NCI-H748 (cell line): ENCODE results near the gene SPI1.

Experiments
- DNase-seq: peaks from one replicate; lab custom pipeline; 2025; ENCODE audit not compliant: unreplicated experiment; lab: John Stamatoyannopoulos, UW

SPI1 gene

DNA sequence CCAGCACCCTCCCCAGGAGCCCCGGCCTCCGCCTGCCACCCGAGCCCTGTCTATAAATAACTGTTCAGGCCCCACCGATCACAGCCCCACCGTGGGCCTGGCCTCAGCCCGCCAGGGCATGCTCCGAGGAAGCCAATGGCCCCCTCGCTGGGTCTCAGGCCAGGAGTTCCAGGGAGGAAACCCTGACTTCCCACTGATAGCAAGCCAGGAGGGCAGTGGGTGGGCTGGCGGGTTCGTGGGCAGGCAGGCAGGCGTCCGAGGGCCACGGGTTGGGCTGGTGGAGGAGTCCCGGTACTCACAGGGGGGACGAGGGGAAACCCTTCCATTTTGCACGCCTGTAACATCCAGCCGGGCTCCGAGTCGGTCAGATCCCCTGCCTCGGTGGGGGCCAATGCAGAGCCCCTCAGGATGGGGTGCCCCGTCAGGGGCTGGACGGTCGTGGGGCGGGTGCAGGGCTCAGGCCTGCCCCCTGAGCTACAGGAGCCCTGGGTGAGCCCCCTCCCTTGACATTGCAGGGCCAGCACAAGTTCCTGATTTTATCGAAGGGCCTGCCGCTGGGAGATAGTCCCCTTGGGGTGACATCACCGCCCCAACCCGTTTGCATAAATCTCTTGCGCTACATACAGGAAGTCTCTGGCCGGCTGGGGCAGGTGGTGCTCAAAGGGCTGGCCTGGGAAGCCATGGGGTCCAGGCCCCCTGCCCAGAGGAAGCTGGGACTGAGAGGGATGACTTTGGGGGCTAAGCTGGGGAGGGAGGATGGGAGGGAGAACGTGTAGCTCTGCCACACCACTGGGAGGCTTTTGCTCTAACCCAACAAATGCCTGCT, at the start of gene SPI1:
SPI1 (minus strand) TSS at position 538 of the 826 bp plus-strand sequence; CDS start at position 344, 194 bp downstream.
- no peak for DNase-seq

DNA sequence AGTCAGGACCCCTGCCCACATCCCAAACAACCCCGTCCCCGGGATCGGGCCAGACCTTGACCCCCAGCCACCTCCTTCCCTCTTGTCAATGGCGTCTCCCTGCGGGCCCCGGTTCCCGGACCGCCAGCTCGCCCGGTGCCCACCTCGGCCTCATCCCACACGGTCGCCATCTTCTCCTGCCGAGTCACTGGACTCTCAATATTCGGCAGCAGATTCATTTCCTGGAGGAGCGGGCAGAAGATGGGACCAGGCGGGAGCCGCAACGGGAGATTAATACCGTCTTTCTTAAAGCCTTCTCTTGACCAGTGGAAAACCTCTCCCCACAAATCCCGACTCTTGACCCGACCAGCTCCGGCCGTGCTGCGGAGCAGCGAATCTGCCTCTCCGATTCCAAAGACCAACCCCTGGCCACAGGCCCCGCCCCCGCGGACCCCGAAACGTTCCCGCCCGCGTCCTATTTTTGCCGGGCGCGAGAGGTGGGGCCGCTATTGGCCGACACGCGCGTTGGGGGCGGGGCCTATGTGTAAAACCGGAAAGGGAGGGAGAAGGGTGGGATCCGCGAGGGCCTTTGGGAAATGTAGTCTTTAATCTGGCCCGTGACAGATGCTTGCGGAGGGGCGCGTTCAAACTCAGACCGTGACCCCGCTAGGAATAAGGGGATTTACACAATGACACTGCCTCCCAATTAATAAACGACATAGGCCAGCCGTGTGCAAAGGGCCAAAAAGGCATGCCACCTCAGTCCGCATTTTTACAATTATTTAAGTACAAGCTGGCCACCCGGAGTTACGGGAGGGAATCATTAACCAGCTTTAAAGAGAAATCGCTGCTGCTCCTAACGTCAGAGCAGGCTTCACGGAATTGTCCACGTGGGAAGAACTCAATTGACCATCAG, 48.0 kb upstream of the SPI1 start, which contains the start of gene PSMC3:
PSMC3 (minus strand) TSS at position 378 of the 895 bp plus-strand sequence; CDS start at position 218, 160 bp downstream.
- peak; percentile 97 for DNase-seq

DNA sequence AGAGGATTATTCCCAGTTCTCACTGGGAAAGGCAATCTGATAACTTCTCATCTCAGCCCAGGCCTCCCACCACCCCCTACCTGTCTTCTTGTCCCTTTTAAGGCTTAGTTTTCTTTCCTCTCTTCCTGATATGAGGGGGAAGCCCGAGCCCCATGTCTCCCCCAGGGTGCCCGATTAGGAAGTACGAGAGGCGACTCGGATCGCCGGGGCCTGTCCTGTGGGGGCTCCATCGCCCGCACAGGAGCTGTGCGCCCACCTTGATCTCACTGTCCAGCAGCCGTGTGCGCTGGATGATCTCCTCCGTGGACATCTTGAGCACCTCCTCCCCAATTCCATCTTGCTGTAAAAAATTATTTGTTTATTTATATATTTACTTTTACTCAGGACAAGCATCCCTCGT, 47.3 kb upstream of the SPI1 start:
- no peak for DNase-seq

DNA sequence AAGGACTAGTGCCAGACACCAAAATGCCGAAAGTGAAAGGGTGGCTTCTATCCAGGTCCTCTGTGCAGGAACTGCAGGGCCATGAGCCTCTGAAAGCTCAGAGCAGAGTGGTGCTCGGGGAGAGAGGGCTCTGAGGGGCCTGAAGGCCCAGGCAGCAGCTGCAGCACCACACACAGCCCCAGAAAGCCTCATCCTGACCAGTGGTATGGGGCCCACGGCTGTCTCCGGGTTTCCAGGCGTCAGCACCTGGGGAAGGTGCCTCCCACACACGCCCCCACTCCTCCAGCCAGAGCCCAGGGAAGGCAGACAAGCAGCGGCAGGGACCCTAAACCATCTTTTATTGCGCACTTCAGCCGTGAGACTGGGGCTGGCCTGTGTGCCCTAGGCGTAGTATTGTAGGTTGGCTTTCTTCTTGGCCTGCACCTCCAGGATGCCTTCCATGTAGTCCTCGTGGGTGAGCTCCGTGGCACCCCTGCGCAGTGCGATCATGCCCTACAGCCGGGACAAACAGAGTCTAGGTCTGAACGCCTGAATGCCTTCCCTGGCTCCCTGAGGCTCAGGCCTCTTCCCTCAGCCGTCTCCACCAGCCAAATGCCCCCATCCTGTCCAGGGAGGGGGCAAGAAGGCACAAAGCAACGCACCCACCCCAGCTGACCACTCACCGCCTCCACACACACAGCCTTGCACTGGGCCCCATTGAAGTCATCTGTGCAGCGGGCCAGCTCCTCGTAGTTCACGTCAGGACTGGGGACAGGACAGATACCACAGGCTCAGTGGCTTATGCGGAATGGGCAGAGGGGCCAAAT, 40.3 kb upstream of the SPI1 start:
- no peak for DNase-seq

DNA sequence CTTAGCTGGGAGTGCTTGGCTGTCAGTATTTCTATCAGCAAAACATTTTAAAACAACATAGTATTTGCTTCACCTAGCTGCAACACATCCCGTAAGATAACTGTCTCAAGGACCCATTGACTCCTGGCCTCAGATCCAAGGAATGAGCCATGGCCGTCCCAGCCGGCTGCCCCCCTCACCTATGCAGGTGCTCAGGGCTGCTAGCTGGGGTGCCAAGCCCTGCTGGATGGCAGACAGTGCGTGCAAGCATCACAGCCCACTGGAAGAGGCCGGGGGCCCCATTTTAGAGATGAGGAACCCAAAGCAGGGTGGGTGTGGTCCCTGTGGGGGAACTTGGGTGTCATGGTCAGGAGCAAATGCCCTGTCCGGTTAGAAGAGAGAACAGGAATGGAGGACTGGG, 39.4 kb upstream of the SPI1 start:
- DNase-seq, result no peak

DNA sequence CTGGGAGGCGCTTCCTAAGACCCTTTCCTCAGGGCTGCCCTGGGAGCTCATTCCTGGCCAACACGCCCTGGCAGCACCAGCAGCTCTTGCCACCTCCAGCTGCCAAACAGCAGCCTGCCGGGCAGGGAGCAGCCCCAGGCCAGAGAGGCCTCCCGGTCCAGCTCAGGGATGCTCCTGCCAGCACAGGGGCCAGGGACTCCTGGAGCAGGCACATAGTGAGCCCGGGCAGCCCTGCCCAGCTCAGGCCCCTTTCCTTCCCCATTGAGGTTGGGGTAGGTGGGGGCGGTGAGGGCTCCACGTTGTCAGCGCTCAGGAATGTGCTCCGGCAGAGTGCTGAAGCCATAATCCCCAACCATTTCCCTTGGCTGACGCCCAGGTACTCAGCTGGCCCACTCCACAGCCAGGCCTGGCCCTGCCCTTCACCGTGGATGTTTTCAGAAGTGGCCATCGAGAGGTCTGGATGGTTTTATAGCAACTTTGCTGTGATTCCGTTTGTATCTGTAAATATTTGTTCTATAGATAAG, 37.7 kb upstream of the SPI1 start:
- DNase-seq, result no peak

DNA sequence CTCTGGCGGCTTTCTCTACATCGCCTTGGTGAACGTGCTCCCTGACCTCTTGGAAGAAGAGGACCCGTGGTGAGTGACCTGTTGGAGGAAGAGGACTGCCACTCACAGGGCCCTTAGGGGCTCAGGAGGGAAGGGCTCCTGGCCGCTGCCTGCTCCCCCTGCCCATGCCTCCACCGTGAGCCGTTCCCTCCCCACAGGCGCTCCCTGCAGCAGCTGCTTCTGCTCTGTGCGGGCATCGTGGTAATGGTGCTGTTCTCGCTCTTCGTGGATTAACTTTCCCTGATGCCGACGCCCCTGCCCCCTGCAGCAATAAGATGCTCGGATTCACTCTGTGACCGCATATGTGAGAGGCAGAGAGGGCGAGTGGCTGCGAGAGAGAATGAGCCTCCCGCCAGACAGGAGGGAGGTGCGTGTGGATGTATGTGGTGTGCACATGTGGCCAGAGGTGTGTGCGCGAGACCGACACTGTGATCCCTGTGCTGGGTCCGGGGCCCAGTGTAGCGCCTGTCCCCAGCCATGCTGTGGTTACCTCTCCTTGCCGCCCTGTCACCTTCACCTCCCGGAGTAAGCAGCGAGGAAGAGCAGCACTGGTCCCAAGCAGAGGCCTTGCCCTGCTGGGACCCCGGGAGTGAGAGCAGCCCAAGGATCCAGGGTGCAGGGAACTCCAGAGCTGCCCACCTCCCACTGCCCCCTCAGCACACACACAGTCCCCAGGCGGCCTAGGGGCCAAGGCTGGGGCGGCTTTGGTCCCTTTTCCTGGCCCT, 36.9 kb upstream of the SPI1 start:
- no peak for DNase-seq

DNA sequence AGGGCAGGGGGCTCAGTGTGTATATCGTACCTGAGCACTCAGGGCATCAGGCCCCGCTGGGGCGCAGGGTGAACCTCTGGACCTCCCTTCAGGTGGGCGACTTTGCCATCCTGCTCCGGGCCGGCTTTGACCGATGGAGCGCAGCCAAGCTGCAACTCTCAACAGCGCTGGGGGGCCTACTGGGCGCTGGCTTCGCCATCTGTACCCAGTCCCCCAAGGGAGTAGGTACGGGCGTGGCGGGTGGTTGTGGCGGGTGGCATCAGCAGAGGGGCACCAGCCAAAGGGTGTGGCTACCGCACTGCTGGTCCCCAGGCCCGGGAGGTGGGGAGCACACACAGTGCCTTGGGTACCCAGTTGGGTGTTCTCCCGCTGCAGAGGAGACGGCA, 36.3 kb upstream of the SPI1 start:
- DNase-seq, result no peak

DNA sequence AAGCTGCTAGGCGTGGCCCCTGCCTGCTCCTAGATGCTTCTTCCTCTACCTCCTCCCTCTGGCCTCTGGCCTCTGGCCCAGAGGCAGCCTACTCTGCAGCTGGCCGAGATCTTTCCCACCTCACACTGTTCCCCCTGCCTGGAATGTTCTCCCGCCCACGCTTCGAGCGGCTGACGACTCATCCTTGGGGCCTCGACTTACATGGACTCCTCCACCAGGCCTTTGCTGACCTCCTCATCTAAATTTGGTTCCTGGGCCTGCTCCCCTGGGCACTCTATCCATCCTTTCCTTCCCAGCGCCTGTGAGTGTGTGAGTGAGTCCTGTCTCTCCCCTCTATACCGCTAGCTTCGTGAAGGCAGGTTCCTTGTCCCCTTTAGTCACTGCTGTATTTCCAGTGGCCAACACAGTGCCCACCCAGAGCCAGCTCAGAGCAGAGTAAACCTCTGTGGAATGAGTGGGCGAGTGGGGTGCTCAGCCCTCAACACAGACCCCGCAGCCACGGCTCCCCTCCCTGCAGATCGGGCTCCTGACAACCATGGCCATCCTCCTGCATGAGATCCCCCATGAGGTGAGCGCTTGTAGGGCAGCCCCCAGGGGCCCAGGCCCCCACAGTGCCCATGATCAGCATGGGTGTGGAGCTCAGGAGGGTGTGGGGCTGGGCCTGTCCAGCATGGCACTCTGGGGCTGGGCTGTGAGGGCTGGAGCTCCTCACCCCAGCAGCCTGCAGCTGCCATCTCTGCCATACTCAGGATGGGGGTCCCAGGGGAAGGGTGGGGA, 35.7 kb upstream of the SPI1 start:
- no peak for DNase-seq

DNA sequence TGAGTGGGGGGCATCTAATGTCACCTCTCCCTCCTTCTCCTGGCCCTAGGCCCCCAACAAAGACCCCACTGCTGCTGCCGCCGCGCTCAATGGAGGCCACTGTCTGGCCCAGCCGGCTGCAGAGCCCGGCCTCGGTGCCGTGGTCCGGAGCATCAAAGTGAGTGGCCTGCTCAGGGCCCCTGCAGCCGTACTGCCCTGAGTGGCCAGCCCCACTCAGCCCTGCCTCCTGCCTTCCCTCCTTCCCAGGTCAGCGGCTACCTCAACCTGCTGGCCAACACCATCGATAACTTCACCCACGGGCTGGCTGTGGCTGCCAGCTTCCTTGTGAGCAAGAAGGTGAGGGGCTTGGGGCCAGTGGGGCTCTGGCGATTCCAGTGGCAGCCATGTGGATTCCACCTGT, 35.0 kb upstream of the SPI1 start:
- DNase-seq, result no peak

DNA sequence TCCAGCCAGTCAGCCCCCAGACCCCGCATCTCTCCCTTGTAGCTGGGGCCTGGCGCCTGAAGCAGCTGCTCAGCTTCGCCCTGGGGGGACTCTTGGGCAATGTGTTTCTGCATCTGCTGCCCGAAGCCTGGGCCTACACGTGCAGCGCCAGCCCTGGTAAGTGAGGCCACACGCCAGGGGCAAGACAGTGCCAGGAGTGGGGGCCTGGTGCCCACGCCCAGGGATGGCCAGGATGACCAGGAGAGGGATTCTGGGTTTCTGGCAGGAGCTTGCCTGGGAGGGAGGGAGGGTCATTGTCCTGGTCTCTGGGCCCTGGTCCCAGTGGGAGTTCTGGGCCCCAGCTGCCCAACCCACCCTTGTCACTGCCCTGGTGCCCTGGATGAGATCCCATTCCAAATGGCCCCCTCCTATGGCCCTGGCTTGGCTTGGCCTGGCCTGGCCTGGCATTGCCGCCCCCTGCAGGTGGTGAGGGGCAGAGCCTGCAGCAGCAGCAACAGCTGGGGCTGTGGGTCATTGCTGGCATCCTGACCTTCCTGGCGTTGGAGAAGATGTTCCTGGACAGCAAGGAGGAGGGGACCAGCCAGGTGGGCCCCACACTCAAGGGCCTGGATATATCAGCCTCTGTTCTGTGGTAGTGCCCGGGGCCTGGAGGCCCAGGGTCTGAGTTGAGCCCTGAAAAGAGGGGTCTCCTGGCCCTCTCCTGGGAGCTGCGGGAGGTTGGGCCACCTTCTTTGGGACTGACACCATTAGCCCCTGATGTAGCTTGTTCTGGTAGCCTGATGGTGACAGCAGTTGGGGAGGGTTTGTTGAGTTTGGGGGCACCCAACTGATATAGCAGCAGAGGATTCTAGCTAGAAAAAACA, 33.8 kb upstream of the SPI1 start:
- peak; percentile 38 for DNase-seq

DNA sequence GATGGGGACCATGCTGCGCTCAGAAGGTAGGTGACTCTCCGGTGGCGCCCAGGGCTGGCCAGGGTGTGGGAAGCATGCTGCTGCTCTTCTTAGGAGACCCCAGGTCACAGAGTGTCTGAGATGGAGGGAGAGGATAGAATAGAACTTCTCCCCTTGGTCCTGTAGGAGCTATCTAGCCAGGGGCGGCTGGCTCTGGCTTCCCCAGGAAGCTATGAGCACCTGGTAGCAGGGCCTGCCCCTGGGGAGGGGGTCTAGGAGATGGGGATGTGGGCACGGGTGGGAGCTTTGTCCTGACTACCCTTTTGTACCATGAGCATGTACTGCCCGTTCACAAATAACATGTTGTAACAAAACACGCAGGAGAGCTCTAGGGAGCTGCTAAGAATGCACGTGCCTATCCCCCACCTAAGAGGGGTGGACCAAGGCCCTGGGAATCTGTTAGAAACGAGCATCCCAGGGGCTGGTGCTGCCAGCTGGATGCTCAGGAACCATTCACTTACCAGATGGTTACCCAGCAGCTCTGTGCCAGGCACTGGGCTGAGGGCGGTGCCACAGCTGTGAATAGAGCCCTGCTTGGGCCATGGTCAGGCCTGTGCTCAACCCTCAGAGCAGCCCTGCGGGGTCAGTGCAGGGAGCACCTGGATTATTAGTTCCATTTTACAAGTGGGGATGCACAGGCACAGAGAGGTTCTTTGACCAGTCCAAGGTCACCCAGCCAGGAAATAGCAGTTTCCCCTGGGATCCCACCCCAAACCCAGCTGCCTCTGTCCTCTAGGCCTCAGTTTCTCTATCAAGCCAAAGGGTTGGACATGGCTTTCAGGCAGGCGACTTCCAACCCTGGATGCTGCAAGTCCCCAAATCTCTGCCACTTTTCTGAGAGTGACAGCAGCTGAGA, 32.3 kb upstream of the SPI1 start:
- no peak for DNase-seq

DNA sequence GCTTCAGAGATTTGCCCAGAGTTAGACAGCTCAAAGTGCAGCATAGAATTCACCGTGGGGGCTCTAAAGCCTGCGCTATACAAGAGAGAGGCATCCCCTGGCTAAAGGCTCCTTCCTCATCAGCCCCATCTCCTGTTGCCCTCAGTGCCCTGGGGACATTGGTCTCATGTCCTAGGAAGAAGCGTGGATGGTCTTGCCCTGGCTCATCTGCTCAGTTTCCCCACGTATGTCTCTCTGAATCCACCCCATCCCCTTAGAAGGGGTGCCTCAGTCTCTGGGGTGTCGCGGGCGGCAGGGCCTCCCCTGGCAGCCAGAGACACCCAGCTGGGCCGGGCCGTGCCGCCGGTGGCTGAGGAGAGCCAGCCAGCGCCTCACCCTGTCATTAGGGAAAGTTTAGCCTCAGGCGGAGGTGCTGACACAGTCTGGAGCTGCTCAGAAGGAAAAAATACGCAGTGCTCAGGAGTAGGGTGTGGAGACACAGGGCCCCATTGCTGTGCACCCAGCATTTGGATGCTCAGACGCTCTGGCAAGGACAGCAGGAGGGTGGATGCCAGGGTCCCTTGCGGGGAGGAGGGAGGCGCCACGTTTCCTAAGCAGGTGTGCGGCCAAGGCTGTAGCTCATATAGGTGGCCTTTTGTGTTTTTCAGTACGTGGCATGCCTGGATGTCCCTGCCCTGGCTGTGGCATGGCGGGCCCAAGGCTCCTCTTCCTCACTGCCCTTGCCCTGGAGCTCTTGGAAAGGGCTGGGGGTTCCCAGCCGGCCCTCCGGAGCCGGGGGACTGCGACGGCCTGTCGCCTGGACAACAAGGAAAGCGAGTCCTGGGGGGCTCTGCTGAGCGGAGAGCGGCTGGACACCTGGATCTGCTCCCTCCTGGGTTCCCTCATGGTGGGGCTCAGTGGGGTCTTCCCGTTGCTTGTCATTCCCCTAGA, 31.4 kb upstream of the SPI1 start:
- DNase-seq, result no peak

DNA sequence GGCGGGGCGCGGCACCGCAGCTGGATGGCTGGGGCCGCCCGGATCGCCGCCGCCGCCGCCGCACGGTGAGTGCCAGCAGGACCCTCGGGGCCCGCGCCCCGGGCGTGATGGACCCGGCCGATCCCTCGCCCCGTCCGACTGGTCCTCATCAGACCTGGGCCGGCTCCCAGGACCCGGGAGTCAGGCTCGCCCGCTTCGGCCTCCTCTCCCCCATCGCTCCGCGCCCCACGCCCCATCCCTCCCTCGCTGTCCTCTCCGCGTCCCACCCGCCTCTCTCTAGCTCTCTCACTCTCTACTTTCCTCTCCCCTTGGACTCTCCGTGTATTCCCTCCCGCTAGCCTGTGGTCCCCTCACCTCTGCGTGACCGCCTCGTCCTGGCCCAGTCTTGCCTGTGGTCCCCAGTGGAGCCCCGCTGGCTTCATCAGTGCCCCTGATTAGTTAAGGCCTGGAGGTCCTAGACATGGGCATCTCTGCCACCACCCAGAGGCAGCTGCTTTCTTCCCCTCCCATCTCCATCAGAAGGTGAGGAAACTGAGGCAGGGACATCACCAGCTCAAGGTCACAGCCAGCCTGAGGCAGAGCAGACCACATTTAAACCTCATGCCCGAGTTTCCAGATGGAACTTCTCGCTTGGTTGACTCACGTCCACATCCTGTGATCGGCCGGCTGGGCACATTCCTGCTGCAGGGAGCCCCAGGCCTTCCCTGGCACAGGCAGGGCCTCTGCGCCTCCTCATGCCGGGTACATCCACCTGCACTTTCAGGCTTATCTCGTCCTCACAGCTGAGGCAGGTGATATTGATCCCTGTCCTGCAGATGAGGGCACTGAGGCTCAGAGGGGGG, 30.5 kb upstream of the SPI1 start:
- peak; percentile 72 for DNase-seq
